COR-L47 (cell line): Measurements from ENCODE around the gene OSBPL7.
A peak's percentile ranks its signal among the peaks of the same experiment; 100 is the strongest.

Source experiments
- DNase-seq: peaks from one replicate; lab custom pipeline; 2025; lab: John Stamatoyannopoulos, UW

Gene OSBPL7, protein sequence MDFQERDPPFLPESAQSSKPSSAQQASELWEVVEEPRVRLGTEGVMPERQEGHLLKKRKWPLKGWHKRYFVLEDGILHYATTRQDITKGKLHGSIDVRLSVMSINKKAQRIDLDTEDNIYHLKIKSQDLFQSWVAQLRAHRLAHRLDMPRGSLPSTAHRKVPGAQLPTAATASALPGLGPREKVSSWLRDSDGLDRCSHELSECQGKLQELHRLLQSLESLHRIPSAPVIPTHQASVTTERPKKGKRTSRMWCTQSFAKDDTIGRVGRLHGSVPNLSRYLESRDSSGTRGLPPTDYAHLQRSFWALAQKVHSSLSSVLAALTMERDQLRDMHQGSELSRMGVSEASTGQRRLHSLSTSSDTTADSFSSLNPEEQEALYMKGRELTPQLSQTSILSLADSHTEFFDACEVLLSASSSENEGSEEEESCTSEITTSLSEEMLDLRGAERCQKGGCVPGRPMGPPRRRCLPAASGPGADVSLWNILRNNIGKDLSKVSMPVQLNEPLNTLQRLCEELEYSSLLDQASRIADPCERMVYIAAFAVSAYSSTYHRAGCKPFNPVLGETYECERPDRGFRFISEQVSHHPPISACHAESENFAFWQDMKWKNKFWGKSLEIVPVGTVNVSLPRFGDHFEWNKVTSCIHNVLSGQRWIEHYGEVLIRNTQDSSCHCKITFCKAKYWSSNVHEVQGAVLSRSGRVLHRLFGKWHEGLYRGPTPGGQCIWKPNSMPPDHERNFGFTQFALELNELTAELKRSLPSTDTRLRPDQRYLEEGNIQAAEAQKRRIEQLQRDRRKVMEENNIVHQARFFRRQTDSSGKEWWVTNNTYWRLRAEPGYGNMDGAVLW

DNA sequence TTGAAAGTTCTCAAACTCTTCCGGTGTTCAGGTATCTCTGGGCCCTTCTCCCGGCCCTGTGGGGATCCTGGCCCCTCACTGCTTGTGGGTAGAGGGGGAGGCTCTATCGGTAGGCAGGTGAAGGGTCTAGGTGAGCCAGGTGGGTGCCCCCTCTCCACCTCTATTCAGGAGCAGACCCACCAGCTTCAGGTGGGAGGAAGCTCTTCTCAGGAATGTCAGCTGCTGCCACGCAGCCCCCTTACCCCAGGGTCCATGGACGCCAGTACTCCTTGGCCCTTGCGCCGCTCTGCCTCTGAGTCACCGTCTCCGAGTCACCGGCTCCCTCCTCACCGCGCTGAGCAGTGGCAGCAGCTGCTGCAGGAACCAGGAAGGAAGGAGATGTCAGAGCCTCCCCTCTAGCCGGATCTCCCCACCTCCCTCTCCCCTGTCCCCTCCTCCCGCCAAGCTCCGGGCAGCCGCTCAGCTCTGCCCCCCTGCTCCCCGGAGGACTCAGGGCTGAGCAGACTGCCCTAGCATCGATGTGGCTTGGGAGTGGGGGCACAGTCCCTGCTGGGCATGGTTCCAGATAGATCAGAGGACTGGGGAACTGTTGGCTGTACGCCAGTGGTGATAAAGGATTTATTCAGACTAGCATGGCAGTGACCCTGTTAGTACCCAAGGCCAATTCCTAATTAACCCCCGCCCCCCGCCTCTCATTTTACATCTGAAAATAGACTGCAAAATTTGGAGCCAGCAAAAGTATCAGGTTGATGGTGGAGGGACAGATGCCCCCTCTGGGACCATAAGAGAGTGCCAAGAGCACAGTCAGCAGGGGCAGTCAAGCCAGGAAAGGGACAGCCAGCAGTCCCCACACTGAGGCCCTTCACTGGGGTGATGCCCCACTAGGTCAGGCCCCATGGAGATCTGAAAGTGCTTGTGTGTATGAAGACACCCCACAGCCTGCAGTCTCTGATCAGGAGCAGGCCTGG is at the start of gene OSBPL7:
Gene OSBPL7, minus strand, starts transcription at position 371 of the 968 bp plus-strand sequence. CDS start 1,516 bp downstream, outside the sequence.
- DNase-seq = peak; percentile 86

- DNase-seq = no peak
Measured at GRCh38 chr17:47871048-47871447, 49.5 kb upstream of the OSBPL7 start.

GRCh38 chr17:47870056-47870455 is 48.5 kb upstream of the OSBPL7 start:
- no peak for DNase-seq

DNA sequence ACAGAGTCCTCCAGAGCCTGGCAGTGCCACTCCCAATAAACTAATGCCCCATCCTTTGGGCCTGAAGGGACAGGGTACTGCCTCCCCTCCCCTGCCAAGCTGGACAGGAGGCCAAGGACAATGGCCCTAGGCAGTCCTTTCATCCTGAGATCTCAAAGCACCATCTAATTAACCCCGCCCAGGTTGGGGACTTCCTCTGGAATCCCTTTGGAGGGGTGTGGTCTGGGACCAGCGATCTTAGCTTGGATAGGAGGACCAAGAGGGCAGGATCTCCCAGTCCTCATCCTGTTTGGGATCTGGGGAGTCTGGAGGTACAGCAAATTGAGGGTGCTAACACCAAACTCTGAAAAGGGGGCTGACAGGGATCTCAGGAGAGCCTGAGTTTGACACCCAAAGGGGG is 47.5 kb upstream of the OSBPL7 start:
- no peak for DNase-seq

DNA sequence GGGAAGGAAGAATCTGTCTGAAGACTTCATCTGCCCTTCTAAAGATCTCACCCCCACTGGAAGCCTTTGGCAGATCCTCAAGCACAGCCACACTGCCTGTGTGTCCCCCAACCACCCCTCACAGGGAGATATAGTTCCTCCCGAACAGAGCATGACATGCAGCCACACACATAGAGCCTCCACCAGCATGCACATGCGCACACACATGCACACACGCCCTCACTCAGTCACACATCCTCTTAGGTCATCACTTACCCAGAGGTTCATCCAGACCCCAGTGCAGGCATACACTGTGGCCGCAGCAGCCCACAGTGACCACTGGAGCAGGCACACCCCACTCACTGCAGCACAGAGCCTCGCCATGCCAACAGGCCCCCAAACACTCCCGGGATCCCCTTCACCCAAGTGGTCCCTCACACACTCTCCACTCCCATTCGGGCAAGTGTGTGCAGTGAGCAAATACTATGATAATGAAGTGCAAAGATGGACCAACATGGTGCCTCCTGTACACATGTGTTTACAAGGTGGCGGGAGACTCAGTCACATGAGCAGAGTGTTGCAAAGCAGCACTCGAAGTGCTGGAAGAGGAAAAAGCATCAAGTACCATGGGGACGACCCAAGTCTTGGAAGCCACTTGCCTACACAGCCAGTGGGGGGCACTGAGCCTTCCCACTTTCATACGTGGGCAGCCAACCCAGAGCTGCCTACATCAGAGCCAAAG is 46.4 kb upstream of the OSBPL7 start:
- DNase-seq = no peak

DNA sequence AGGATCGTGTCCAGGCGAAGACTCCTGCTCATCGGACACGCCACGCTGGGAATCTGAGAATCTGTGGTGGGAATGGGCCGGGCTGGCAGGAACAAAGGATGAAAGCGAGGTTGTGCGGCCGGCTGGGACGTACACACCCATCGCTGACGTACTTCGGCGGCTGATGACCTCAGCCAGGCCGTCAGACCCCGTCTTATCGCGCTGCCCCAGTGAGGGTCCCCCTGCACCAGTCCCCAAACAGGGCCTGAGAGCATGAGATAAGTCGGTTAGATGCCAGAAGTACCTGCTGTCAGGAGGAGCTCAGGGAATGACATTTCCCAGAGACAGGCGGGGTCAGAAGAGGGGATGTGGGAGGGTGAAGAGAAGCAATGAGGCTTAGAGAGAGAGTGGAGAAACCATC is 45.3 kb upstream of the OSBPL7 start:
- DNase-seq = no peak

- DNase-seq = no peak
Measured at GRCh38 chr17:47864791-47865216, 43.2 kb upstream of the OSBPL7 start.

- DNase-seq = peak; percentile 70
Measured at GRCh38 chr17:47862621-47863440, 41.2 kb upstream of the OSBPL7 start.

DNA sequence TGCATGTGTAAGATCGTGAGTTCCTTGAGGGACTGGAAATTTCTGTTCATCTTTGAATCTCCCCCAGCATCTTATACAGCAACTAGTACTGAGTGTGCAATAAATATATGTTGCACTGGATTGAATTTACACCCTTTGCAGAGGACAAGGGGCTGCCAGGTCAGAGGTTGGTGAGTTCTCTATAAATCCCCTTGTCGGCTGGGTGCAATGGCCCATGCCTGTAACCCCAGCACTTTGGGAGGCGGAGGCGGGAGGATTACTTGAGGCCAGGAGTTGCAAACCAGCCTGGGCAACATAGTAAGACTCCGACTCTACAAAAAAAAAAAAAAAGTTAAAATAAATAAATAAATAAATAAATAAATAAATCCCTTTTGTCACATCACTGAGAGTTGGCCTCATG is 38.8 kb upstream of the OSBPL7 start:
- no peak for DNase-seq

DNA sequence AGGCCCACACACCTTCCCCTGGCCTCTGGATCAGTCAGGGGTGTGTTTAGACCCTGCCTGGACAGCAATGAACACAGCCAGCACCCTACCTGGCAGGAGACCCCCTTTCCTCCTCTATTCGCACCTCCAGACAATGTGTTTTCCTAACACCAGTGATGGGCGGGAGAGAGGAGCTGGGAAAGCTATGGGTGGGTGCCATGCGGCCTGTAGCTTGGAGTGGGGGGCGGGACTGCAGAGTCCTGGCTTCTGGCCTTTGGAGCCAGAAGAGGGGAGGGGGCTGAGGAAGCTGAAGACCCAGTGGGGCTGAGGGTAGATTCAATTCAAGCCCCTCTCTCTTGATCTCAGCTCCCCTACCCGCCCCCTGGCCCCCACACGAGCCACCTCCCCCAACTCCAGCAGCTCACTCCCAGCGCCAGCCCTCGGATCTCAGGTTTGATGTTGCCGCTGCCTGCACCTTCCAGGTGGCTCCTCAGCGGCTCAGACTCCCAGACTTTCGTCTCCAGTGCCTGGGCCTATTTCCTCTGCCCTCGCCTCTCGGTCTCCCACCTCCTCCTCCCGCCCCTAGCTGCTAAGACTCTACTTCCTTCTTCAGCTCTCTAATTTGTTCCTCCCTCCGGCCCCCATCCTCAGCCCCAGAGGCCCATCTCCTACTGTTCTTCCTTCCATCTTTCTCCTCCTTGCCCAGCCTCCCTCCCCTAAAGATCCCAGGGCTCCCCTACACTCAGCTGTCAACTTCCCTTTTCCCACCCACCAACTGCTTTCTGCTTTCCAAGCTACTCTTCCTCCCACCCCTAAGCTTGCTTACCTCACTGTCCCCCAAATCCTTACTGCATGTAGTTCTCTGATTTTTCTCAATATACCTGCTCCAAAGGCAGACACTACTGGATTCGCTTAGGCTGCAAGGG is 36.2 kb upstream of the OSBPL7 start:
- no peak for DNase-seq

DNA sequence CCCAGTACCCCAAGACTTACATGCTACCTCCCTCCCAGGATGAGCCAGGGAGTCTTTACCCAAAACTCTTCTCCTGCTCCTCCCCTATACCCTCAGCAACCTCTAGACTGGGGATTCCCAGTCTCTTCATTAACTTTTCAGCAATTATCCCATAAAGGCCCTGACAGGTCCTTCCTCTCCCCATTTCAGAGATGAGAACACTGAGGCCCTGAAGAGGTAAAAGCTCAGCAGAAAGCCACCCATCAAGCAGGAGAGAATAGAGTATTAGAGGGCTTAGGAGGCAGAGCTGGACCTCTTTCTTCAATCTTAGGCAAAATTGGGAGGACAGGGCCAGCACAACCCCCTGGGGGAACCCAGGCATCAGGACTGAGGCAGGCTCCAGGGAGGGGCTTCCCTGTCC is 35.2 kb upstream of the OSBPL7 start:
- DNase-seq = no peak

DNA sequence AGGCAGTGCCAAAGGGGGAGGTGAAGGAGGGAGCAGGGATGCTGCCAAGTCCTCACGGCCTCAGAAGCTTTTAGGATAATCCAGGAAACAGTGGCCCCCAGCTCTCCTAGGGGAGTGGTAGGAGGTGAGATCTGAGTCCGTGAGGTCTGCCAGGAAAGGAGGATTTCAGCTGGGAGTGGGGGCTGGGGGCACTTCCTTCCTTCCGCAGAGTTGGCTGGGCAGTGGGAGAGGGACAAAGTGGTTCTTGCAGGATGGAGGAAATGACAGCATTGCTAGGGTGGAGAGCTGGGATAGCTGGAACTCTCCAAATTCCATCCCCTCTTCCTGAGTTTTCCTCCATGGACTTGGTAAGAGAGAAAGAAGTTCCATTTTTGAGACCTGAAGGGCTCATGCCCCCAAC is 34.1 kb upstream of the OSBPL7 start:
- no peak for DNase-seq

GRCh38 chr17:47853616-47854015 is 32.0 kb upstream of the OSBPL7 start:
- DNase-seq = no peak

DNA sequence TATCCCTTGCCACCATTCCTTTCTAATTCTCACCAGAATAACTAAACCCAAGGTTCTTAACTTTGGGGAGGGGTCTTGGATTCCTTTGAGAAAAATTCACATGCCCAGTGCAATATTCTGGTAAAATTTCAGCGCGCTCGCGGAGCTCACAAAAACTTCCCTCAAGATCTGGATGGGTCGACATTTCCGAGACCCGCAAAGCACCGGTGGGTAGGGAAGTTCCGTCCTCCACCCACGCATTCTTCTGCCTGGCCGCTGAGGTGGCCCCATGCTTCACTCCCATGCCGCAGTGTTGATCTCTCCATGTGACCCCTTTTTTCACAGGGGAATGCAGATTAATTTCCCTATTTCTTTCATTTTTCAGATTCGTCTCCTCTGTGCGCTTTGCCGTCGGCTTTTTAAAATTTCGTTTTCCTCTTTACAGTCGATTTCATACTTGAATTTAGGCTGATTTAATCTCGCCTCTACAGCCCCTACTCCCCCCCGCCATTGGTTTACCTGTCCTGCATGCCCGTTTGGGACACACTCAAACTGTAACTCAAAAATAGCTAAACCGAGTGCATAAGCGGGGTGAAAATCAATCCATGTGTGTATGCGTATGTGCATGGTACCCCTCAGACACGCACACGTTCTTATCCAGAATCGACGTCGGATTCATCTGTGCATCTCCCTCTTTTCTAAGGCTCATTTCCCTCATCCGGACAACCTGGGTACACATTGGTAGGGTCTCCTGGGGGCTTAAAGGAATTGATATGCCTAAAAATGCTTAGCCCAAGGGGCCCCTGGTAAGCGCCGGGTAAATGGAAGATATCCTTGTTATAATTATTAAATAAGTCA is 30.7 kb upstream of the OSBPL7 start:
- DNase-seq = no peak

GRCh38 chr17:47851764-47852112 is 30.1 kb upstream of the OSBPL7 start:
- DNase-seq = no peak

DNA sequence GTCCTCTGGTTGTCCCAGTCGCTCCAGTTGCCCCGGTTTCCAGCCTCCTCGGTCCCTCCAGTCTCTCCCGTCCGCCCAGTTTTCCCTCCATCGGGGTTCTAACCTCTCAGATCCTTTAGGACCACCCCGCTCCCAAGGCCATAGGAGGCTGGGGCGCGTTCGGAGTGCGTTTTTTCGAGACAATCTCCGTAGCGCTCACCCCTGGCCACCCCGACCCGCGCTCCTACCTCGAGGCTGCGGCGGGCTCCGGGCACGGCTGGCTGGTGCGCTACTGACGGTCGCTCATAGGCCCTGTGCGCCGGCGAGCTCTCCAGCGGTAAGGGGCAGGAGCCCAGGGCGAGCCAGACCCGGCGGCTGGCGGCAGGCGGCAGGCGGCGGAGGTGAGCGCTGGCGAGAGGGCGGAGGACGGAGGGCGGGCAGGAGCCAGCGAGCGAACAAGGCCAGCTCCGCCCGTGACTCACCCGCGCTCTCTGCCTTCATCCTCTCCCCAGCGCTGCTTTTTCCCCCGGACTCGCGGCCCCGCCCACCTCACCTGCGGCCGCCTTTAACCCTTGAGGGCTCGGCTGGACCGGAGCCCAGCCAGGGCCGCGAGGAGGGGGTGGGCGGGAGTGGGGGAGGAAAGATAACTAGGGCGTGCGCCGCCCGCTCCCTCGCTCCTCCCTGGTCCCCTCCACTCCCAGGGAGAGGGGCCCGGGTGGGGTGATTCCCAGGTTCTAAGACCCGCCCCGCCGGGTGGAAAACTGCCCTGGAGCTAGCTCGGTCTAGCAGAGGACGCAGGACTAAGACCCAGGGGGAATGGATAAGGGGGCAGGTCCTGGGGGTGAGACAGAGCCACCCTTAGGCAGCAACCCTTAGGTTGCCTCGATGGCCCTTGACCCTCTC is 29.3 kb upstream of the OSBPL7 start, which contains the start of gene SP6:
Gene SP6, minus strand, starts transcription at position 472 of the 882 bp plus-strand sequence. CDS start 2,734 bp downstream, outside the sequence.
- peak; percentile 70 for DNase-seq

DNA sequence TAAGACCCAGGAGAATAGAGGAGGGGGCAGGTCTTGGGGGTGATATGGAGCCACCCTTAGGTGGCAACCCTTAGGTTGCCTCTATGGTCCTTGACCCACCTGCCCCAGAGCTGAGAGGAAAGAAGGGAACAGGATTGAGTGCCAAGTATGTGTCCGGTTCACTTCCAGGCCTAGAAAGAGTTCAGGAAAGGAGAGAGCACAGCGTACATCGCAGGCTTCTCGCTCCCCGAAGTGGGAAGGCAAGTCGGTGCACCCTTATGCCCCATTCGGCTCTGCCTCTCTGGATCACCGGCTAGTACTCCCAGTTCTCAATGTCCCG is 28.7 kb upstream of the OSBPL7 start:
- DNase-seq = no peak

- DNase-seq = no peak
Measured at GRCh38 chr17:47848198-47848513, 26.6 kb upstream of the OSBPL7 start.
